Dermis microvascular lymphatic vessel endothelial cell (primary cell): ENCODE data around the gene HPDL. TPM values are rescaled to one million over a fixed set of nuclear protein-coding genes. Genes with fewer than 3 reads are reported as not detected.

Experiments
- DNase-seq, 2 donors: peaks; one replicate each; pipeline versions ENCODE4 v3.0.0 to v3.0.0-alpha.2; 2010; ENCODE audit warnings: low read depth in 2 of 2
- total RNA-seq: library from RNA; depleted of rRNA; stranded (reverse); fragments of >200 nt; gene quantifications from 2 replicates; pipeline ENCODE4 v1.2.1, GENCODE V29; 2014

HPDL gene
- total RNA-seq, 1 donor from 2014 or later: 1.7 TPM

GRCh38 chr1:45322486-45323040 lies 4.1 kb upstream of the HPDL start:
- DNase-seq: no peak

GRCh38 chr1:45325851-45326506 lies 716 bp upstream of the HPDL start:
- DNase-seq: no peak

- no peak for DNase-seq
Observed at GRCh38 chr1:45327644-45328515, 1.2 kb downstream of the HPDL start.

- no peak for DNase-seq
Observed at GRCh38 chr1:45328680-45329079, 2.0 kb downstream of the HPDL start.

GRCh38 chr1:45329445-45329844 lies 2.8 kb downstream of the HPDL start:
- no peak for DNase-seq

GRCh38 chr1:45331436-45332345 lies 5.0 kb downstream of the HPDL start:
- no peak for DNase-seq

GRCh38 chr1:45332346-45332720 lies 5.6 kb downstream of the HPDL start:
- no peak for DNase-seq

- DNase-seq: peak in 1 of 2 donors; percentile 56
Observed at GRCh38 chr1:45334308-45335245, 7.9 kb downstream of the HPDL start.

GRCh38 chr1:45335855-45336324 lies 9.2 kb downstream of the HPDL start:
- no peak for DNase-seq

GRCh38 chr1:45337630-45338325 lies 11.1 kb downstream of the HPDL start:
- DNase-seq: no peak

GRCh38 chr1:45339789-45340558 lies 13.3 kb downstream of the HPDL start, which contains the start of the genes MUTYH and TOE1:
MUTYH (minus strand) TSS chr1:45340440; CDS start chr1:45334505, 5,935 bp downstream.
TOE1 (plus strand) TSS chr1:45340170; CDS start chr1:45340253, 83 bp downstream.
- DNase-seq: peak; percentile 74 to 95

- no peak for DNase-seq
Observed at GRCh38 chr1:45340816-45341466, 14.2 kb downstream of the HPDL start.

GRCh38 chr1:45344499-45344898 lies 17.8 kb downstream of the HPDL start:
- DNase-seq: no peak

- no peak for DNase-seq
Observed at GRCh38 chr1:45345014-45345413, 18.3 kb downstream of the HPDL start.

GRCh38 chr1:45346473-45346872 lies 19.8 kb downstream of the HPDL start:
- no peak for DNase-seq

- DNase-seq: no peak
Observed at GRCh38 chr1:45348020-45348419, 21.3 kb downstream of the HPDL start.

- no peak for DNase-seq
Observed at GRCh38 chr1:45348609-45348965, 21.9 kb downstream of the HPDL start.

GRCh38 chr1:45348966-45349677 lies 22.4 kb downstream of the HPDL start:
- no peak for DNase-seq
